Parathyroid adenoma (tissue), 2 donors: Measurements from ENCODE around the gene NIT2.

ENCODE experiments used
- H2AFZ ChIP-seq: fragments of 300-600 bp; sonication (generic); one replicate; pipeline ENCODE4 v1.7.0; 2017; ENCODE audit warnings: antibody characterized with exemption, mild to moderate bottlenecking
- H3K27ac ChIP-seq: fragments of 300-600 bp; sonication (generic); one replicate; pipeline ENCODE4 v1.7.0; 2017
- H3K27me3 ChIP-seq: fragments of 300-600 bp; sonication (generic); one replicate; pipeline ENCODE4 v1.7.0; 2017; ENCODE audit warnings: low read length; ENCODE audit not compliant: control insufficient read depth, insufficient read depth
- H3K36me3 ChIP-seq: fragments of 300-600 bp; sonication (generic); one replicate; pipeline ENCODE4 v1.7.0; 2017; ENCODE audit warnings: low read length; ENCODE audit not compliant: control insufficient read depth, insufficient read depth
- H3K4me1 ChIP-seq: fragments of 300-600 bp; sonication (generic); one replicate; pipeline ENCODE4 v1.7.0; 2017; ENCODE audit warnings: control low read depth
- H3K4me2 ChIP-seq: fragments of 300-600 bp; sonication (generic); one replicate; pipeline ENCODE4 v1.7.0; 2017; ENCODE audit warnings: low read length
- H3K4me3 ChIP-seq: fragments of 300-600 bp; sonication (generic); one replicate; pipeline ENCODE4 v1.7.0; 2017; ENCODE audit warnings: low read depth, low read length
- H3K79me2 ChIP-seq: fragments of 300-600 bp; sonication (generic); one replicate; pipeline ENCODE4 v1.7.0; 2017; ENCODE audit warnings: control low read depth
- H3K9ac ChIP-seq: fragments of 300-600 bp; sonication (generic); one replicate; pipeline ENCODE4 v1.7.0; 2017; ENCODE audit warnings: mild to moderate bottlenecking
- H3K9me3 ChIP-seq: fragments of 300-600 bp; sonication (generic); one replicate; pipeline ENCODE4 v1.7.0; 2017; ENCODE audit warnings: low read length; ENCODE audit not compliant: control insufficient read depth
- TF ChIP-seq, protein P1 (sequence below): fragments of 300-600 bp; sonication (generic); IDR thresholded peaks from one replicate; pipeline ENCODE4 v1.7.0; 2017; ENCODE audit warnings: antibody characterized with exemption, mild to moderate bottlenecking
- donor health status: primary hyperparathyroidism.

NIT2 gene

DNA sequence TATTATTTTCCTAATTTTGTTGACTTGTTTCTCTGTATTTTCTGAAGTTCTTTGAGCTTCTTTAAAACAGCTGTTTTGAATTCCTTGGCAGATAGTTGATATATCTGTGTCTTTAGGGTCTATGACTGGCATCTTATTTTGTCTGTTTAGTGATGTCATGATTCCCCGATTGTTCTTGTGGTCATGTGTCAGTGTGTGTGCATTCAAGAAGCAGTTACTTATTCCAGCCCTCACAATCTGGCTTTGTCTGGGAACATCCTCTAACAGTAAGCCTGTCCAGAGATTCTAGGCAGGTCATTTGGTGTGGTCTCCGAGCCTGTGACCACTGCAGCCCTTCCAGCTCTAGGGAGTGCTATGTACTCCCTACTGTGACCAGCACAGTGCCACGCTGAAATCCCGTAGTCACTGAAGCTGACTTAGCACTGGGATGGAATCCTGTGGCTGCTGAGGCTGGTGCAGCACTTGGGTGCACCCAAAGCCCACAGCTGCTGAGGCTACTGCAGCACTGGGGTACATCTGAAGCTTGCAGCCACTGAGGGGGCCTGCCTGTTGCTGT is 73.5 kb downstream of the NIT2 start:
- H3K9me3 ChIP-seq, result no peaks in the 10 kb centered on the region
- H3K79me2 ChIP-seq, result peaks cover 2% of the 10 kb centered on the region
- peaks cover 6% of the 10 kb centered on the region for H3K4me1 ChIP-seq
- no peak overlapping the region for H3K9ac ChIP-seq
- TF ChIP-seq, protein P1, sequence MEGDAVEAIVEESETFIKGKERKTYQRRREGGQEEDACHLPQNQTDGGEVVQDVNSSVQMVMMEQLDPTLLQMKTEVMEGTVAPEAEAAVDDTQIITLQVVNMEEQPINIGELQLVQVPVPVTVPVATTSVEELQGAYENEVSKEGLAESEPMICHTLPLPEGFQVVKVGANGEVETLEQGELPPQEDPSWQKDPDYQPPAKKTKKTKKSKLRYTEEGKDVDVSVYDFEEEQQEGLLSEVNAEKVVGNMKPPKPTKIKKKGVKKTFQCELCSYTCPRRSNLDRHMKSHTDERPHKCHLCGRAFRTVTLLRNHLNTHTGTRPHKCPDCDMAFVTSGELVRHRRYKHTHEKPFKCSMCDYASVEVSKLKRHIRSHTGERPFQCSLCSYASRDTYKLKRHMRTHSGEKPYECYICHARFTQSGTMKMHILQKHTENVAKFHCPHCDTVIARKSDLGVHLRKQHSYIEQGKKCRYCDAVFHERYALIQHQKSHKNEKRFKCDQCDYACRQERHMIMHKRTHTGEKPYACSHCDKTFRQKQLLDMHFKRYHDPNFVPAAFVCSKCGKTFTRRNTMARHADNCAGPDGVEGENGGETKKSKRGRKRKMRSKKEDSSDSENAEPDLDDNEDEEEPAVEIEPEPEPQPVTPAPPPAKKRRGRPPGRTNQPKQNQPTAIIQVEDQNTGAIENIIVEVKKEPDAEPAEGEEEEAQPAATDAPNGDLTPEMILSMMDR, result no peak
- no peaks in the 10 kb centered on the region for H3K36me3 ChIP-seq
- no peaks in the 10 kb centered on the region for H3K27me3 ChIP-seq
- no peak overlapping the region for H3K4me2 ChIP-seq
- H3K27ac ChIP-seq, result no peak overlapping the region
- no peak overlapping the region for H2AFZ ChIP-seq
- no peak overlapping the region for H3K4me3 ChIP-seq
